Activated CD8-positive, alpha-beta memory T cell treated with anti-CD3 and anti-CD28 coated beads for 36 hours (primary cell): ENCODE results near the gene MYCBP2. TPM values are rescaled to one million over a fixed set of nuclear protein-coding genes. Genes with fewer than 3 reads are reported as not detected.

Experiments used
- CTCF ChIA-PET: fragments of 350-600 bp; sonication (Branson Sonifier 250); formaldehyde crosslinking; loops from one replicate; lab custom pipeline; 2021; ENCODE audit warnings: antibody characterized with exemption; lab: Charles Lee
- POLR2A ChIA-PET: fragments of 350-600 bp; sonication (Branson Sonifier 250); formaldehyde crosslinking; loops from one replicate; lab custom pipeline; 2021; ENCODE audit warnings: antibody characterized with exemption; lab: Charles Lee
- total RNA-seq, 2 experiments: library from RNA; stranded (reverse); gene quantifications; one replicate each; pipeline ENCODE4 v1.2.3, GENCODE V29; 2021

The MYCBP2 gene
- total RNA-seq, 2 experiments from 2014 or later = 100 to 102 TPM

- CTCF ChIA-PET = no interaction called here
- POLR2A ChIA-PET = no interaction called here
Measured at GRCh38 chr13:77171451-77171850, 155.4 kb downstream of the MYCBP2 start.

GRCh38 chr13:77168237-77168636 is 158.7 kb downstream of the MYCBP2 start:
- ChIA-PET CTCF (no interaction called here), POLR2A (no interaction called here)

GRCh38 chr13:77150651-77151050 is 176.2 kb downstream of the MYCBP2 start:
- POLR2A ChIA-PET = no interaction called here
- CTCF ChIA-PET = no interaction called here

- POLR2A ChIA-PET = no interaction called here
- CTCF ChIA-PET = interaction anchor here (0.7 kb wide), 1 partner anchor 1280 kb away, joined by 3 read pairs; no protein-coding TSS in a partner anchor
Measured at GRCh38 chr13:77143431-77143830, 183.5 kb downstream of the MYCBP2 start.

GRCh38 chr13:77139306-77139705 is 187.6 kb downstream of the MYCBP2 start:
- ChIA-PET CTCF (no interaction called here), POLR2A (no interaction called here)

- ChIA-PET CTCF (no interaction called here), POLR2A (no interaction called here)
Measured at GRCh38 chr13:77138813-77139212, 188.1 kb downstream of the MYCBP2 start.

- ChIA-PET POLR2A (no interaction called here), CTCF (no interaction called here)
Measured at GRCh38 chr13:77136902-77137420, 189.9 kb downstream of the MYCBP2 start.

- ChIA-PET POLR2A (no interaction called here), CTCF (no interaction called here)
Measured at GRCh38 chr13:77124423-77124822, 202.5 kb downstream of the MYCBP2 start.

GRCh38 chr13:77118134-77118533 is 208.8 kb downstream of the MYCBP2 start:
- ChIA-PET CTCF (no interaction called here), POLR2A (no interaction called here)

- CTCF ChIA-PET = no interaction called here
- POLR2A ChIA-PET = no interaction called here
Measured at GRCh38 chr13:77114271-77114670, 212.6 kb downstream of the MYCBP2 start.

GRCh38 chr13:77113496-77113895 is 213.4 kb downstream of the MYCBP2 start:
- CTCF ChIA-PET = no interaction called here

GRCh38 chr13:77105051-77105450 is 221.8 kb downstream of the MYCBP2 start:
- POLR2A ChIA-PET = no interaction called here
- CTCF ChIA-PET = no interaction called here

More at GRCh38 chr13:77113496-77113895, 213.4 kb downstream of the MYCBP2 start:
- POLR2A ChIA-PET = no interaction called here

GRCh38 chr13:77099415-77099814 is 227.5 kb downstream of the MYCBP2 start:
- POLR2A ChIA-PET = no interaction called here
- CTCF ChIA-PET = no interaction called here

GRCh38 chr13:77095288-77095687 is 231.6 kb downstream of the MYCBP2 start:
- ChIA-PET POLR2A (no interaction called here), CTCF (no interaction called here)

- CTCF ChIA-PET = no interaction called here
- POLR2A ChIA-PET = no interaction called here
Measured at GRCh38 chr13:77094773-77095172, 232.1 kb downstream of the MYCBP2 start.

- POLR2A ChIA-PET = no interaction called here
Measured at GRCh38 chr13:77093735-77094134, 233.2 kb downstream of the MYCBP2 start.

GRCh38 chr13:77084755-77085154 is 242.1 kb downstream of the MYCBP2 start:
- ChIA-PET POLR2A (no interaction called here), CTCF (no interaction called here)

More at GRCh38 chr13:77093735-77094134, 233.2 kb downstream of the MYCBP2 start:
- CTCF ChIA-PET = no interaction called here

- CTCF ChIA-PET = no interaction called here
- POLR2A ChIA-PET = no interaction called here
Measured at GRCh38 chr13:77079902-77080413, 246.9 kb downstream of the MYCBP2 start.

- POLR2A ChIA-PET = no interaction called here
- CTCF ChIA-PET = no interaction called here
Measured at GRCh38 chr13:77067519-77067918, 259.4 kb downstream of the MYCBP2 start.

- ChIA-PET POLR2A (interaction anchor here (1.1 kb wide), 1 partner anchor 11 kb away, joined by 3 read pairs; no protein-coding TSS in a partner anchor), CTCF (no interaction called here)
Measured at GRCh38 chr13:77065461-77066147, 261.3 kb downstream of the MYCBP2 start.

GRCh38 chr13:77062097-77062496 is 264.8 kb downstream of the MYCBP2 start:
- ChIA-PET CTCF (no interaction called here), POLR2A (no interaction called here)
